ENCODE data around the gene LRRC14B.

The LRRC14B gene

DNA sequence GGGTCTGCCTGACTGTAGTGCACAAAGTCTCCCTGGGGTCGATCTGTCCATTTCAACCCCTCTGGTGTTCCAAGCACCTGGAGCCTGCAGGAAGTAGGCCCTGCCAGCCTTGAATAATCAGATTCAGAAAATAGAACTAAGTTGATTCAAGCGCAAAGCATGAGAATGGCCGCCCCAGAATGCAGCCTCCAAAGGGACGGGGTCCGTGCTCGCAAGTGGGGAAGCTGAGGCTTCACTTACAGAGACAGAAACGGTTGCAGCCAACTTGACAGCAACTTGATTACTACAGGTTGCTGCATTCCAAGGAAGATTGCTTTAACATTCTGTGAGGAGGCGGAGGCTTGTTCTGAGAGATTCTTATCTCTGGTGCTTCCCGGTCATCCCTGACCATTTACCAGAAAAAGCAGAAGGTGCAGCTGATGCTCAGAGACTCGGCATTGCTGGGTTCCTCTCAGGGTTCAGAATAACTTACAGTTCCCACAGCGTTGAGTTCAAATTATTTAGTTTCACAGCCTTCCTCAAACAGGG lies 14.9 kb upstream of the LRRC14B start:
- no peak for DNase-seq

DNA sequence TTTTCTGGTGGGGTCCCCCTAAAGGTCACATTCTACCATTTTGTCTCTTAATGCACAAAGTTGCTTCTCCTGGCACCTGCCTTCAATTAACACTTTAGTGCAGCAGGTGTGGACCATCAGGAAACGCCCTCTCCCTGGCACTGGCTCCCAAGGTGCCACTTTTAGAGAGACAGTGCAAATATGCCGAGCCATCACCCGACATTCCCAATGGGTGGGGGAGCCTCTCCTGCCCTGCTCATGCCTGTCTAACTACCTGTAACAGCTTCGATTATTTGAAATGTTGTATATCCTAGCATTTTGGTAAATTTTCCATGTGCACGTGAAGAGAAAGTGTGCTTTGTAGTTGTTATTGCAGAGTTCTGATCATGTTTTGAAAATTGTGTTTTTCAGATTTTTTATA lies 13.2 kb upstream of the LRRC14B start:
- no peak for DNase-seq

DNA sequence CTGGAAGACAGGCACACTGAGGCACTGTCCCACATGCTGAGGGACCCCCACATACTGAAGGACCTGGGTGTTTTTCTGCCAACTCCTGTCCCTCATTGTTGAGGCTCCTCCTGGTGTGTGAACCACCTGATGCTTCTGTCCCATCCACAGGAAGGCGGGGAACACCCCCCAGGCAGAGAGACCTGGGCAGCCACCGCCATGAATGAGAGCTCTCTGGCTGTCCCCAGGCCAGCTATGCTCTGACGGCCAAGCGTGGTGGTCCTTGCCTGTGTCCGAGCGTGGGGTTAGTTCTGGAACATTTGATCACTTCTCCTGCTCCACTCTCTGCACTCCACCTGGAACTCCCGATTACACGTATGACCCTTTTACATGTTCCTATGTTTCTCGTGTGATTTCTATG lies 11.9 kb upstream of the LRRC14B start:
- DNase-seq, result no peak

DNA sequence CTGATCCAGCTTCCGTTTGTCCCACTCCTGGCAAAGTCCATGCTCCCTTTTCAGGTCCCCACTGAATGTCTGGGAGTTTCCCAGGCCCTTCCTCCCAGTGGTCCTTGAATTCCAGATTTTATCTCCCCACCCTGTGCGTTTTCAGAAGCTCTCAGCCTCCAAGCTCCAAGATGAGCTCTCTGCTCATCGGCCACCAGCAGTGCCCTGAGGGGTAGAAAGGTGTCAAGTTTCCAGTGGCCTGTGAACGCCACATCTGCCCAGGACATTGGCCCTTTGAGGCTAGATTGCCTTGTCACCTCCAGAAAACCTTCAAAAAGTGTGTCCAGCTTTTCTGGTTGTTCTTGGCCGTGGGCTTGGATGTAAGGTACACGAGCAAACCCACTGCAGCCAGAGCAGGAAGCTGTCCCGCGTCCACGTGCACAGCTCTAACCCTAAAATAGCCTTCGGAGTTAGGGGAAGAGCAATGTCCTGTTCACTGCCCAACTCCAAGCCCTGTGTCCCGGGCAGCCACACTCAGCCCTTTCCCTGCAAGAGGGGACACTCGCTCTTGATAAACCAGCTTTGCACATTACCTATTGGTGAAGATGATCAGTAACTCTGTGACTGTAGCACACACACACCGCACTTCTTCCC lies 10.9 kb upstream of the LRRC14B start:
- no peak for DNase-seq

DNA sequence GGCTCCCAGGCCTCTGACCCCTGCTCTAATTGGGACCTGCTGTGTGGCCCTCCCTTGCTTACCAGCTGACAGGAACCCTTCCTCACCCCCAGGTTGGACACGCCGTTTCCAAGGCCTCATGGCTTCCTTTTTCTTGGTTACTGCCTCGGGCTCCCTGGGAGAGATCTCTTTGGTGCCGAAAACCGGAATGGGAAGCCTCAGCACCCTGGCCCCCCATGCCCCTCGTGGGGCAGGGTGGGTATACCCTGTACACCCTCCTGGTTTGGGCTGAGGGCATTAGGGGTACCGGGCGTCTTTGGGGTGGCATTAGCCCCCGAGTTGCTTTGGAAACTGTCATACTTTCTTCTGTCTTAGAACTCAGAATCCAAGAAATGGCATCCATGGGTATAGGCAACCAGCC lies 10.1 kb upstream of the LRRC14B start:
- no peak for DNase-seq

DNA sequence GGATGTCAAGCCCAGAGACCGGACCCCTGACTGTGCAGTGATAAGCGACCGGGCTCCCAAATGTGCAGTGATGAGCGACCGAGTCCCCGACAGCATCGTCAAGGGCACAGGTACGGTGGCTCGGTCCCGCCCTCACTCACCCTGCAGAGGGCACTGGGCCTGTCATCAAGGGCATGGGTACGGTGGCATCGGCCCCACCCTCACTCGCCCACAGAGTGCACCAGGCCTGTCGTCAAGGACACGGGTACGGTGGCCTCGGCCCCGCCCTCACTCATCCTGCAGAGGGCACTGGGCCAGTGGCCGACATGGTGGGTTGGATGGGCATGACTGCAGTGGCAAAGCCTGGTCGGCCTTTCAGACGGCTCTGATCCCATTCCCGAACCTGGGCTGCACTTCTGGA lies 9.7 kb upstream of the LRRC14B start:
- no peak for DNase-seq

DNA sequence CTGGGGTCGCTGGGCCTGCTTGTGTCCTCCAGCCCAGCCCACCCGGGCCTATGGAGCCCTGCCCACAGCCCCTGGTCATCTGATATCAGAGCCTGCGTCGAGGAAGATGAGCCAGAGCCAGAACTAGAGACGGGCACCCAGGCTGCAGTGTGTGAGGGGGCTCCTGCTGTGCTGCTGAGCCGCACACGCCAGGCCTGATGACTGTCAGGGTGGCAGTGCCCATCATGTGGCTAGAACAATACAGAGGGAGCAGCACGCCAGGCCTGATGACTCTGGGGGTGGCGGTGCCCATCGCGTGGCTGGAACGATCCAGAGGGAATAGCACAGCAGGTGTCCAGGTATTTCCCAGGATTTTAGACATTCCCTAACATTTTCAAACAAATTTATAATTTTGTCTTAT lies 9.2 kb upstream of the LRRC14B start:
- DNase-seq, result no peak

DNA sequence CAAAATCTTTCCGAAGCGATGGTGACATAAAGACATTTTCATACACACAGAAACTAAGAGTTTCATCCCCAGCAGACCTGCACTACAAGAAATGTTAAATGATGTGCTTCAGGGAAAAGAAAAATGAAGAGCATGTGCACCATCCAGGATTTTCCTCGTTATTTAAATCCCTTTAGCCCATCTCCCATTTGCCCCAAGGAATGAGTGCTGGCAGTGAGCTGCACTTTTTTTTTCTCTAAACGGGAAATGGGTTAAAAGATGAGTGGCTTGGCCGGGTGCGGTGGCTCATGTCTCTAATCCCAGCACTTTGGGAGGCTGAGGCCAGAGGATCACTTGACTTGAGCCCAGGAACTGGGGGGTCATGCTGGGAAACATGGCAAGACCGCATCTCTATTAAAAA lies 6.8 kb upstream of the LRRC14B start:
- no peak for DNase-seq

DNA sequence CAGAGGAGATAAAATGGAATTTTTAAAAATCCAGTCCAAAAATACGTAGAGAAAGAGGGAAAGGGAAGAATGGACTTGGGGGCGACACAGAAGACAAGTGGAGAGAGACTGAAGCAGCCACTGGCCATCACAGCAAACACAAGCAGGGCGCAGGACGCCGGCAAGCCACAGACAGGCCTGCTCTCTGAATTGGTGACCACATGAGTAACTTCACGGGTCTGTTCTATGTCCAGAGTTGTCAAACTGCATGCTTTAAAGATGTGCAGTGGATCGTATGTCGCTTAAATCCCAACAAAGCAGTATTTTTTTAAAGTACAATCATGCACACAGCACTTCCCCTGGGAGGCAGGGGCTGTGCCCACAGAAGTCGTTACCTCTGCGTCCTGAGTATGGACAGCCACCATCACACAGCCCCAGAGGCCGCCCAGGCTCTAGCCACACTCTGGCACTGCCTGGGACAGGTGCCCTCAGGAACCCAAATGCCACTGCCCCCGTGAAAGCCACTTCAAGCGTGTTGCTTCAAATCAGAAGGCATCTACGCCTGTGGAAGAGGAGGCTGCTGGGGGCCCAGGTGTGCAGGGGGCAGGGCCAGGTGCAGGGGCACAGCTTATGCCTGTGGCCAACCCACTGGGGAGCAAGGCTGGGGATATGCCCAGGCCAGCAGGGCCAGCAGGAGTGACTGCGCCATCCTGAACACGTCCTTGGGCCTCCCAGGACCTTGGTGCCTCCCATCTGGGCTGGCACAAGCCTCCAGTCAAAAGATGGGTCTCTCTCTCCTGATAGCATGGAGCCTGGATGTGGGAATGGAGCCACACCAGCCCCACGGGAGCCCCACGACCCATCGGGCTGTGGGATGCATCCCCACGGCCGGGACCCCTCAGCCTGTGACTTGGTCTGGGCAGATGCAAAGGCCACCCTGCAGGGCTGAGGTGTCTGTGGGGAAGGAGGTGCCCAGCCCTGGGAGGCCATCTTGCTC lies 5.9 kb upstream of the LRRC14B start:
- DNase-seq, result no peak

DNA sequence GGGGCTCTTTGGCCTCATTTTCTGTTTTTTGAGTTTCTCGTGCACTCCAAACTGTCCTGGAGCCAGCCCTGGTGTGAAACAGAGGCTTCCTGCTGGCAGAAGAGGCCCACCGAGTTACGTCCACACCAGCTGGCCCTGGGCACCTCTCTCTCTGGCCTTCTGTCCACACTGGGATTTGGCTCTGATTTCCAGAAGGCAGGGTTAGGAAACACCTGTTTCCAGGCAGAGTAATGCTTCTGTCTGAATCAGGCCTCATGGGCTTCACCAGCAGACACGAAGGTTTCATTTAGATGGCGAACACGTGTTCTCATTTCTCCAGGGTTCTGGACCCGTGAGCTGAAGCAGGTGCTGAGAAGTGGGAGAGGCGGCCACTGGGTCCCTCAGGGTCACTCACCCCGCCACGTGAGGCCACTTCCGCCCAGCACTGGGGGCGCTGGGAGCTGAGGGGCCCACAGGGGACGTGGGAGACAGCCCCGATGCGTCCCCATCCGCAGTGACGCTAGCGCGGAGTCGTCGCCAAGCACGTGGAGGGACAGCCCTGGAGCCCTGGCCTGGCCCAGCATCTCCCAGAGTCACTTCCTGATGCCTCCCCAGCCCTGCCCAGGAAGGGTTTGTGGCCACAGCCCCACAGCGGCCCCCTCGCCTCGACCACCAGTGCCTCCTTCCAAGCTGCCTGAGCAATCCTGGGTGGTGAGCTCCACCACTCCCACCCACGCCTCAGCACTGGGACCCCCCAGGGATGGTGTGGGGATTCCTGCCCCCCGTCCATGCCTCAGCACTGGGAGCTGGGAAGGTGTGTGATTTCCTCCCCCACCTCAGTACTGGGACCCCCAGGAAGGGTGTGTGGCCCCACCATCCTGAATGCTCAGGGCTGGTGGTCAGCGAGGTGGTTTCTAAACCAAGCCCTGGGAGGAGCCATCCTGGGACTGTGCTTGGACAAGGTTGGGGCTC lies 4.9 kb upstream of the LRRC14B start:
- no peak for DNase-seq

DNA sequence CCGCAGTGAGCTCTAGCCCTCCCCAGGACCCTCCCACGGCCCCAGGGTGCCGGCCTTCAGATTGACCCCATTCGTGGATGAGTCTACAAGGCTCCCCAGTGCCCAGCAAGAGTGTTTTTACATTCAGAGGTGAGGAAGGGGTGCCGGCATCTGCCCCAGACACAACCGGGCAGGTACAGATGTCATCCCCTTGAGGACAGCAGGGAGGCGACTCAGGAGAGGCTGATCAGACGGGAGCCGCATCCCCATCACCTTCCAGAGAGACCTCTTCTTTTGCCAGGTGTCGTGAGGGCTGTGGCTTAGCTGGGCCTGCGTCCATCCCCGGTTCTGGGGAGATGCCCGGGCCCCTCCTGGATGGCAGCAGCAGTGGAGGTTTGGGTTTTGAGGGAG lies 4.3 kb upstream of the LRRC14B start:
- no peak for DNase-seq

DNA sequence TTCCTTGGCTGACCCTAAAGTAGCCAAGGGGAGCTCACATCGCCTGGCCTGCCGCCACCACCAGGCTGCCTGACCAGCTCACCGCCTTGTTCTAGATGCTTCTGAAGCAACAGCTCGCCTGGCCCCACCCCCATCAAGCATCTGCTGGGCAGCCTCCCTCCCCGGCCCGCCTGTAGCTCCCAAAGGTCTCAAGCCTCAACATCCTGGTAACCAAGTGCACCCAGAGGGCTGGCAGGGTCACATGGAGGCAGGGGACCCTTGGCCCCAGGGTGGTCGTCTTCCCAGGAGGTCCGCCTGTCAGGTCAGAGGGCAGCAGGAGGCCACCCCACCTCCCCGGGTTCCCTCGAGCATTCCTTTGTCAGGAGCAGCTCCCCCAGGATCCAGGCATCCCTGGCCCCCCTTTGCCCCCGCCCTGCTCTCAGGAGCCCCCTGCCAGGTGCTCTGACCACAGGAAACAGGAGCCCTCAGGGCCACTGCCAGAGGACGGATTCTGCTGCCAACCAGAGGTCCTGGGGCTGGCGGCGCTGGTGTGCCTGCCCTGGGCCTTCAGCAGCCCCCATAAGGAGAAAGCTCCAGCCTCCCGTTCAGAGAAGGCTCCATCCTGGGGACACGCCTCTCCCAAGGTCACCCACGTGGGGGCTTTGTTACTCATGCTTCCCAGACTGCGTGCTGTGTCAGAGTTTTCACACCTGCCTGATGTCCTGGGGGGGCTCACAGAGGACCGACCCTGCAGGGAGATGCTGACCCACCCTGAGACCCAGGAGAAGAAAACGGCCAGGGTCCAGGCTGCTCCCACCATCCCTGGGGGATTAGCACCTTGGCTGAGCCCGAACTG lies 3.5 kb upstream of the LRRC14B start:
- no peak for DNase-seq

DNA sequence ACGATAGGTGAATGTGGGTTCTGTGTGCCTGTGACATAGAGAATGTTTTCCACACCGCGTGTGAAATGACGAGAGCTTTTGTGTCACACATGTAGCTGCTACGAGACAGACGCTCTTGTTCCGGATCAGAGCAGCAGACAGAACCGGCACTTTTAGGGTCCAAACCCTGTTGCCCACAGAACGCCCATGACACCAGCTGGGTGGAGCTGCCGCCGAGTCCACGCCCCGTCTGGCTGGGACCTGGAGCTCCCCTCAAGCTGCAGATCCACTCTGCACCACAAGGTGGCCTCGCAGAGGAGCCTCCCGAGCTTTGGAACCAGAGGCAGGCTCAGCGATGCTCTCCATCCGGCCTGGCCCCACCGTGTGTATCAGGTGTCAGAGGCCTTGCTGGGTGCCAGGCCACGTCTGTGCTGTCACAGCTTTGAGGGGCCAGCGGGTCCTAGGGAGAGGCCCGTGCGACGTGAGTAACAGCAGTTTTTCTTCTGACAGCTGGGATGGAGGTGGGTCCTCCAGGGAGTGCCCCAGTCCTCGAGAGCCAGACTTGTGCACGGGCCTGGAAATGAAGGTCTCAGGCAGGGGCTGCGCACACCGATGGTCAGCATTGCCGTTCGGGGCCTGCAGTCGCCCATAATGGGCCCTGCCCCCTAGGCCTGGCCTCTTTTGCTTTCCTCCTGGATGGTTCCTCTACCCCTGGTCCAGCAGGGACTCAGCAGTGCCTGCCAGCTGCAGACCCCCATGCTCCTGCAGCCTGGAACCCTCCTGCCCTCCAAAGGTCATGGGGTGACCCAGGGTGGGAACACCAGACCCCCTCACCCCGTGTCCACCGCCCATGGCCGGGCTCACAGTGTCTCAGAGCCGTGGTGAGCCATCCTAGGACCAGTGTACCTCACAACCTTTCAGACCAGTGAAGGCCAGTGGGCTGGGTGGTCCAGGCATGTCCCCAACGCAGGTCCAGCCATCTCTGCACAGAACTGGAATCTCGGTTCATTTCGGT lies 2.5 kb upstream of the LRRC14B start:
- DNase-seq, result peak; percentile 90

DNA sequence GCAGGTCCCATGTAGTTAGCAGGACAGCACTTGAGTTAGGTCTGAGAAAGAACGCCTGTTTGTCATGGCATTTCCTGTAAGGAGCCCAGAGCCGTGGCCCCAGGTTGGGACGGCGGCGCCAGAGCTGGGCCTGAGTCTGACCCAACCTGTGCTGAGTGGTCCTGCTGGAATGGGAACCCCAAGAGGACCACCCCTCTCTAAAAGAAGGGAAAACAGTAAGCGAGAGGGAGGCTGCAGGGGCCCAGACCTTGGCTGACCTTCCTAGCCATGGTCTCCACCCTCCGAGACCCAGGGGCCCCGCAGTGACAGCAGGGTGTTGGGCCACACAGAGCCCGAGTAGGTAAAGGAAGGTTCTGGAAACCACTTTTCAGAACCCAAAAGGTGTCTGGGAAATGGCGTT lies 1.8 kb upstream of the LRRC14B start:
- no peak for DNase-seq

DNA sequence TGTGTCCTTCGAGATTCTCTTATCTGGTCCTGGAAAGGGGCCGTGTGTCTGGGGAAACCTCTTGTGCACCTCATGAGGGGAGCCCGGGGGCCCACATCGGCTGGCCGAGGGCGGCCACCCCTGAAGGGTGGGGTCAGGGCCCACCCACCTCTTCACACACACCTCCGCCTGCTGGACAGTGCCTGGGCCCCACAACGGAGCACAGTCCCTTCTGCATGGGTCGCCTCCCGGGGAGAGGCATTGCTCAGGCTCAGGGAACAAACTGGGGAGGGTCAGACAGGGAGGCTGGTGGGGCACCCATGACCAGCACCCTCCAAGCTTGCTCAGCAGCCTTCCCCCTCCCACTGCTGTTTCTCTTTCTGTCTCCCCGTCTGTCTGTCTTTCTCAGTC lies 1.3 kb upstream of the LRRC14B start:
- DNase-seq, result no peak

DNA sequence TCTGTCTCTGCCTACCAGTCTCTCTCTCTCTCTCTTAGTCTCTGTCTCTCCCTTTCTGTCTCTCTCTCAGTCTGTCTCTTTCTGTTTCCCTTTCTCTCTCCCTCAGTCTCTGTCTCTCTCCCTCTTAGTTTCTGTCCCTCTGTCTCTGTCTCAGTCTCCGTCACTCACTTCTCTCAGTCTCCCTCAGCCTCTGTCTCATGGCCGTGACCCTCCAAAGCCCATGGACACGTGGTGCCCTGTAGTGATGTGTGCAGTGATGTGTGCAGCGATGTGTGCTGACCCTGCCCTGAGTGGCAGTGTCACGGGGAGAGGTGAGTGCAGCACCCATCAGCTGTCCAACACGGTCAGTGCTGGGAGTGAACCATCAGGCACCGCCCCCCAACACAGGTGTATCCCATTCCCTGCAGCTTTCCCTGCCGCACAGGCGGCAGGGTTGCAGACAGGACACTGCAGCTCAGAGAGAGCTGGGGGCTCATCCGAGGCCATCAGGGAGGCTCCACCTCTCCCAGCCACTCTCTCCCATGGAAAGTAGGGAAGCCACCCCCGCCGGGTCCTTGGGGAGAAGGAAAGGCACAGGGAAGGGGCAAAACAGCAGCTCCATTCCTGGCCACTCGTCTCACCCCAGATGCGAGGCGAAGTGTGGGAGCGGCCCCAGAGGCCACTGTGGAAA lies 794 bp upstream of the LRRC14B start:
- DNase-seq, result no peak

DNA sequence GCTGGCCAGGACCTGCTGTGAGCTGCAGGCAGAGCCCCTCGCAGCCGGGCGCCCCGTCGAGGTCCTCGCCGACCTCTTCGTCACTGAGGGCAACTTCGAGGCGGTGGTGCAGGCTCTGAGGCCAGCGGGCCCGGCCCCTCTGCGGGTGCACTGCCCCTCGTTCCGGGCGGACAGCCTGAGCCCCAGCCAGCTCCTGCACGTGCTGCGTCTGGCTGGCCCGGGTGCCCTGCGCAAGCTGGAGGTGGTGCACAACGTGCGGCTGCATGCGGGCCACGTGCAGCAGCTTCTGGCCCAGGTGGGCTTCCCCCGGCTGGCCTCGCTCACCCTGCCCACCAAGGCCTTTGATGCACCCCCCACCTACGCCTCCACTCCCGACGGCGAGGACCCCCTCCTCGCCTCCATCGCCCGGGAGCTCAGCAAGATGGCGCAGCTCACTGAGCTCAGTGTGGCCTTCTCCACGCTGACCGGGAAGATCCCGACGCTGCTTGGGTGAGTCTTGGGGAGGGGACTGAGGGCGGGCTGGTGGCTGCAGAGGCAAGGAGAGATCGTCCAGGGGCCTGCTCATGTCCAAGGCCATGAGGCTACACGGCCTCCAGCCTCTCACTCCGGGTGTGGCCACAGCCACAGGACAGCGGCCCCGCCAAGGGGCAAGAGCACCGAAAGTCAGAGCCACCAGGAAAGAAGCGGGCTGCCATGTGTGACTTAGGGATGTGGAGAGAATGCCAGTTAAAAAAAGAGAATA lies 825 bp downstream of the LRRC14B start:
- DNase-seq, result no peak

DNA sequence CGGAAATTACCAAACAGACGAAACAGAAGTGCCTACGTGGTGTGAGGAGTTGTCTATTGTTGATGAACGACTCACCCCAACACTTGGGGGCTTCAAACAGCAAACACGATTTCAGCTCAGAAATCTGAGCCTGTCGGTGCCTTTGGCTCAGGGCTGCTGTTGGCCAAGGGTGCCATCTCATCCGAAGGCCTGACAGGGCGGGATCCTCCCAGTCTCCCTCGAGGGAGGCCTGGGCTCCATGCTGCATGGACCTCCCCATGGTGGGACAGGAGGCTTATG lies 1.3 kb downstream of the LRRC14B start:
- DNase-seq, result no peak

DNA sequence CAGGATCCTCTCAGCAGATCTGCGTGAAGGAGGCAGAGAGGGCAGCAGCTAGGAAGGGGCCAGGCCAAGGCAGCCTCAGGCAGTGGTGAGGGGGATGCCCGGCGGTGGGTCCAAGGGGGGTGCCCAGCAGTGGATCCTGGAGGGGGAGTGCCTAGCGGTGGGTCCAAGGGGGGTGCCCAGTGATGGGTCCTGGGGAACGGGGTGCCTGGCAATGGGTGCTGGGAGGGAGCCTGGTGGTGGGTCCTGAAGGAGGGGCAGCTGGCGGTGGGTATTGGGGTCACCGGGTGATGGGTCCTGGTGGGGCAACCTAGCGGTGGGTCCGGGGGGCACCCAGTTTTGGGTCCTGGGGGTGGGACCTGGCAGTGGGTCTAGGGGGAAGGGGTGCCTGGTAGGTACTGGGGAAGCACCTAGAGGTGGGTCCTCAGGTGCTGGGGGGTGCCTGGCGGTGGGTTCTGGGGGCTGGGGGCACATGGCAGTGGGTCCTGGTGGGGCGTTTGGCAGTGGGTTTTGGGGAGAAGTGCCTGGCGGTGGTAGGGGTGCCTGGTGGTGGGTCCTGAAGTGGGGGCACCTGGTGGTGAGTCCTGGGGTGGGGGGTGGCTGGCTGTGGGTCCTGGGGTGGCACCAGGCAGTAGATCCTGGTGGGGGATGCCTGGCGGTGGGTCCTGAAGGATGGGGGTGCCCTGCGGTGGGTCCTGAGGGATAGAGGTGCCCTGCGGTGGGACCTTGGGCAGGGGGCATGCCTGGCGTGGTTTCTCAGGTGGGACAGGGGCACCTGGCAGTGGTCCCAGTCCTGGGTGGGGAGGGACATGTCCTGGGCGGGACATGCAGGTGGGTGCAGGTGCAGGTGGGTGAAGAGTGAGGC lies 1.9 kb downstream of the LRRC14B start:
- DNase-seq, result no peak

All from stimulated activated CD4-positive, alpha-beta T cell treated with anti-CD3 and anti-CD28 coated beads, Interleukin-4, amount 100 ng/mL, for 1 hour (primary cell).